ENCODE results near the gene PTPRK. TPM values are rescaled to one million over a fixed set of nuclear protein-coding genes. Genes with fewer than 3 reads are reported as not detected.
A peak's percentile ranks its signal among the peaks of the same experiment; 100 is the strongest.

Gene PTPRK
- 26.5 TPM for polyA plus RNA-seq (2013, experiment 1 of 2)
- 24.3 TPM for polyA plus RNA-seq (2013, experiment 2 of 2)

- peaks cover 26% of the 10 kb centered on the region for H3K4me1 ChIP-seq (ENCODE audit: insufficient read depth, low read length)
- H3K36me3 ChIP-seq (ENCODE audit: insufficient read depth, low read length) = no peaks in the 10 kb centered on the region
- H3K27me3 ChIP-seq (ENCODE audit: insufficient read depth, low read length) = no peaks in the 10 kb centered on the region
- peak within 1 kb of the TSS; percentile 98 for H3K9ac ChIP-seq (ENCODE audit: low read depth, low read length)
- peak within 1 kb of the TSS; percentile 95 for H3K4me3 ChIP-seq (ENCODE audit: low read length)
- under 1% methylated on average over 85 of the region's 85 CpGs for WGBS
- no peaks in the 10 kb centered on the region for H3K9me3 ChIP-seq (ENCODE audit: insufficient read depth, low read depth, low read length)
- peak within 1 kb of the TSS; percentile 94 for H3K27ac ChIP-seq (ENCODE audit: low read depth, low read length)
Observed at GRCh38 chr6:128520436-128521281, at the start of gene PTPRK. Gene PTPRK, minus strand, starts transcription at chr6:128520599. Its CDS starts 241 bp downstream, at chr6:128520358.

- Histone ChIP-seq H3K9me3 (ENCODE audit: insufficient read depth, low read depth, low read length) (no peaks in the 10 kb centered on the region), H3K4me1 (ENCODE audit: insufficient read depth, low read length) (peaks cover 13% of the 10 kb centered on the region; the same call in 1 of the 2 replicates), H3K36me3 (ENCODE audit: insufficient read depth, low read length) (no peaks in the 10 kb centered on the region), H3K4me3 (ENCODE audit: low read length) (no peak overlapping the region), H3K27me3 (ENCODE audit: insufficient read depth, low read length) (no peaks in the 10 kb centered on the region), H3K9ac (ENCODE audit: low read depth, low read length) (no peak overlapping the region), H3K27ac (ENCODE audit: low read depth, low read length) (no peak overlapping the region)
- 100% methylated on average over 1 of the region's 1 CpG for WGBS
Observed at GRCh38 chr6:128567029-128567428, 46.6 kb upstream of the PTPRK start.

- Histone ChIP-seq H3K9ac (ENCODE audit: low read depth, low read length) (no peak overlapping the region), H3K36me3 (ENCODE audit: insufficient read depth, low read length) (no peaks in the 10 kb centered on the region), H3K27ac (ENCODE audit: low read depth, low read length) (no peak overlapping the region), H3K4me3 (ENCODE audit: low read length) (no peak overlapping the region), H3K4me1 (ENCODE audit: insufficient read depth, low read length) (no peaks in the 10 kb centered on the region), H3K27me3 (ENCODE audit: insufficient read depth, low read length) (no peaks in the 10 kb centered on the region), H3K9me3 (ENCODE audit: insufficient read depth, low read depth, low read length) (no peaks in the 10 kb centered on the region)
Observed at GRCh38 chr6:128560966-128561365, 40.6 kb upstream of the PTPRK start.

- WGBS = 78% methylated on average over 2 of the region's 2 CpGs
- no peaks in the 10 kb centered on the region for H3K9me3 ChIP-seq (ENCODE audit: insufficient read depth, low read depth, low read length)
Observed at GRCh38 chr6:128558924-128559323, 38.5 kb upstream of the PTPRK start.

GRCh38 chr6:128558021-128558420 lies 37.6 kb upstream of the PTPRK start:
- no peaks in the 10 kb centered on the region for H3K9me3 ChIP-seq (ENCODE audit: insufficient read depth, low read depth, low read length)
- no peaks in the 10 kb centered on the region for H3K36me3 ChIP-seq (ENCODE audit: insufficient read depth, low read length)
- H3K27me3 ChIP-seq (ENCODE audit: insufficient read depth, low read length) = no peaks in the 10 kb centered on the region
- no peak overlapping the region for H3K4me3 ChIP-seq (ENCODE audit: low read length)
- H3K9ac ChIP-seq (ENCODE audit: low read depth, low read length) = no peak overlapping the region
- WGBS = 93% methylated on average over 1 of the region's 2 CpGs
- H3K4me1 ChIP-seq (ENCODE audit: insufficient read depth, low read length) = no peaks in the 10 kb centered on the region
- H3K27ac ChIP-seq (ENCODE audit: low read depth, low read length) = no peak overlapping the region

More at GRCh38 chr6:128558924-128559323, 38.5 kb upstream of the PTPRK start:
- Histone ChIP-seq H3K27me3 (ENCODE audit: insufficient read depth, low read length) (no peaks in the 10 kb centered on the region), H3K4me1 (ENCODE audit: insufficient read depth, low read length) (no peaks in the 10 kb centered on the region), H3K36me3 (ENCODE audit: insufficient read depth, low read length) (no peaks in the 10 kb centered on the region), H3K4me3 (ENCODE audit: low read length) (no peak overlapping the region), H3K9ac (ENCODE audit: low read depth, low read length) (no peak overlapping the region), H3K27ac (ENCODE audit: low read depth, low read length) (no peak overlapping the region)

- Histone ChIP-seq H3K27ac (ENCODE audit: low read depth, low read length) (no peak overlapping the region), H3K4me1 (ENCODE audit: insufficient read depth, low read length) (no peaks in the 10 kb centered on the region), H3K9me3 (ENCODE audit: insufficient read depth, low read depth, low read length) (no peaks in the 10 kb centered on the region), H3K27me3 (ENCODE audit: insufficient read depth, low read length) (no peaks in the 10 kb centered on the region), H3K4me3 (ENCODE audit: low read length) (no peak overlapping the region), H3K36me3 (ENCODE audit: insufficient read depth, low read length) (no peaks in the 10 kb centered on the region), H3K9ac (ENCODE audit: low read depth, low read length) (no peak overlapping the region)
- WGBS = 90% methylated on average over 1 of the region's 3 CpGs
Observed at GRCh38 chr6:128557081-128557480, 36.7 kb upstream of the PTPRK start.

GRCh38 chr6:128554302-128554701 lies 33.9 kb upstream of the PTPRK start:
- H3K36me3 ChIP-seq (ENCODE audit: insufficient read depth, low read length) = no peaks in the 10 kb centered on the region
- H3K9ac ChIP-seq (ENCODE audit: low read depth, low read length) = no peak overlapping the region
- H3K4me3 ChIP-seq (ENCODE audit: low read length) = no peak overlapping the region
- no peaks in the 10 kb centered on the region for H3K27me3 ChIP-seq (ENCODE audit: insufficient read depth, low read length)
- no peaks in the 10 kb centered on the region for H3K4me1 ChIP-seq (ENCODE audit: insufficient read depth, low read length)
- 91% methylated on average over 2 of the region's 2 CpGs for WGBS
- H3K27ac ChIP-seq (ENCODE audit: low read depth, low read length) = no peak overlapping the region
- H3K9me3 ChIP-seq (ENCODE audit: insufficient read depth, low read depth, low read length) = no peaks in the 10 kb centered on the region

GRCh38 chr6:128541261-128541660 lies 20.9 kb upstream of the PTPRK start:
- Histone ChIP-seq H3K4me3 (ENCODE audit: low read length) (no peak overlapping the region), H3K27me3 (ENCODE audit: insufficient read depth, low read length) (no peaks in the 10 kb centered on the region), H3K36me3 (ENCODE audit: insufficient read depth, low read length) (no peaks in the 10 kb centered on the region), H3K27ac (ENCODE audit: low read depth, low read length) (no peak overlapping the region), H3K9ac (ENCODE audit: low read depth, low read length) (no peak overlapping the region), H3K9me3 (ENCODE audit: insufficient read depth, low read depth, low read length) (no peaks in the 10 kb centered on the region), H3K4me1 (ENCODE audit: insufficient read depth, low read length) (no peaks in the 10 kb centered on the region)
- WGBS = 38% methylated on average over 1 of the region's 1 CpG

GRCh38 chr6:128538763-128539162 lies 18.4 kb upstream of the PTPRK start:
- Histone ChIP-seq H3K4me3 (ENCODE audit: low read length) (no peak overlapping the region), H3K9ac (ENCODE audit: low read depth, low read length) (no peak overlapping the region), H3K27me3 (ENCODE audit: insufficient read depth, low read length) (no peaks in the 10 kb centered on the region), H3K27ac (ENCODE audit: low read depth, low read length) (no peak overlapping the region), H3K9me3 (ENCODE audit: insufficient read depth, low read depth, low read length) (no peaks in the 10 kb centered on the region), H3K4me1 (ENCODE audit: insufficient read depth, low read length) (no peaks in the 10 kb centered on the region), H3K36me3 (ENCODE audit: insufficient read depth, low read length) (no peaks in the 10 kb centered on the region)
- WGBS = 97% methylated on average over 4 of the region's 4 CpGs

- no peak overlapping the region for H3K9ac ChIP-seq (ENCODE audit: low read depth, low read length)
- H3K27ac ChIP-seq (ENCODE audit: low read depth, low read length) = no peak overlapping the region
- H3K27me3 ChIP-seq (ENCODE audit: insufficient read depth, low read length) = no peaks in the 10 kb centered on the region
- WGBS = 93% methylated on average over 3 of the region's 3 CpGs
- no peaks in the 10 kb centered on the region for H3K9me3 ChIP-seq (ENCODE audit: insufficient read depth, low read depth, low read length)
- no peaks in the 10 kb centered on the region for H3K36me3 ChIP-seq (ENCODE audit: insufficient read depth, low read length)
- H3K4me3 ChIP-seq (ENCODE audit: low read length) = no peak overlapping the region
- H3K4me1 ChIP-seq (ENCODE audit: insufficient read depth, low read length) = no peaks in the 10 kb centered on the region
Observed at GRCh38 chr6:128532827-128533226, 12.4 kb upstream of the PTPRK start.

- Histone ChIP-seq H3K9me3 (ENCODE audit: insufficient read depth, low read depth, low read length) (no peaks in the 10 kb centered on the region), H3K36me3 (ENCODE audit: insufficient read depth, low read length) (no peaks in the 10 kb centered on the region), H3K27ac (ENCODE audit: low read depth, low read length) (no peak overlapping the region), H3K27me3 (ENCODE audit: insufficient read depth, low read length) (no peaks in the 10 kb centered on the region), H3K4me3 (ENCODE audit: low read length) (no peak overlapping the region), H3K4me1 (ENCODE audit: insufficient read depth, low read length) (no peaks in the 10 kb centered on the region), H3K9ac (ENCODE audit: low read depth, low read length) (no peak overlapping the region)
- 88% methylated on average over 1 of the region's 2 CpGs for WGBS
Observed at GRCh38 chr6:128532136-128532535, 11.7 kb upstream of the PTPRK start.

Measured in HUES64 (cell line).